OCI-LY1 (cell line): Measurements from ENCODE around the gene ANO6.
"Not testable (repeated sequence)": the region's sequence is repeated elsewhere in the genome, so short reads cannot be mapped to it uniquely, and the experiment has no call there.

ENCODE experiments used
- H2AFZ ChIP-seq: fragments of 200-600 bp; sonication (generic), shearing (Covaris generic); 2 replicates; pipeline ENCODE4 v1.6.0; 2014; ENCODE audit warnings: antibody characterized with exemption, mild to moderate bottlenecking, low read length
- H3F3A ChIP-seq: fragments of 200-600 bp; sonication (generic), shearing (Covaris generic); 2 replicates; pipeline ENCODE4 v1.6.0; 2014; ENCODE audit warnings: mild to moderate bottlenecking, antibody characterized with exemption, low read length, moderate library complexity; ENCODE audit not compliant: insufficient read depth
- H3K27ac ChIP-seq: fragments of 200-600 bp; sonication (generic); 2 replicates; pipeline ENCODE4 v1.5.1; 2014; ENCODE audit warnings: low read length, mixed run types, mild to moderate bottlenecking, low read depth; ENCODE audit not compliant: poor library complexity, severe bottlenecking
- H3K27me3 ChIP-seq: fragments of 200-600 bp; sonication (generic); 2 replicates; pipeline ENCODE4 v1.6.0; 2014; ENCODE audit warnings: antibody characterized with exemption, mild to moderate bottlenecking, low read length, moderate library complexity; ENCODE audit not compliant: insufficient read depth
- H3K36me3 ChIP-seq: fragments of 200-600 bp; sonication (generic); 2 replicates; pipeline ENCODE4 v1.6.1; 2014; ENCODE audit warnings: mild to moderate bottlenecking, antibody characterized with exemption, low read length, moderate library complexity, mixed read lengths; ENCODE audit not compliant: insufficient read depth
- H3K4me1 ChIP-seq: fragments of 200-600 bp; sonication (generic); 2 replicates; pipeline ENCODE4 v1.5.1; 2014; ENCODE audit warnings: mild to moderate bottlenecking, low read length, moderate library complexity; ENCODE audit not compliant: insufficient read depth, severe bottlenecking
- H3K4me2 ChIP-seq: fragments of 200-600 bp; sonication (generic), shearing (Covaris generic); 2 replicates; pipeline ENCODE4 v1.6.1; 2014; ENCODE audit warnings: low read length
- H3K4me3 ChIP-seq: fragments of 200-600 bp; sonication (generic); 2 replicates; pipeline ENCODE4 v1.5.1; 2014; ENCODE audit warnings: low read length, low read depth, mild to moderate bottlenecking, mixed read lengths; ENCODE audit not compliant: poor library complexity, severe bottlenecking
- H3K79me2 ChIP-seq: fragments of 200-600 bp; shearing (Covaris generic); 2 replicates; pipeline ENCODE4 v1.6.1; 2016; ENCODE audit warnings: mixed run types, low read length, mixed read lengths; ENCODE audit not compliant: insufficient read depth
- H3K9ac ChIP-seq: fragments of 200-600 bp; sonication (generic), shearing (Covaris generic); 2 replicates; pipeline ENCODE4 v1.6.1; 2014; ENCODE audit warnings: mild to moderate bottlenecking, low read length, mixed read lengths
- H3K9me2 ChIP-seq: fragments of 200-600 bp; sonication (generic), shearing (Covaris generic); 2 replicates; pipeline ENCODE4 v1.6.1; 2014; ENCODE audit warnings: low read depth, mild to moderate bottlenecking, low read length, mixed read lengths
- H3K9me3 ChIP-seq: fragments of 200-600 bp; shearing (Covaris generic); 2 replicates; pipeline ENCODE4 v1.6.1; 2014; ENCODE audit warnings: low read length, mixed read lengths
- H4K20me1 ChIP-seq: fragments of 200-600 bp; sonication (generic), shearing (Covaris generic); 2 replicates; pipeline ENCODE4 v1.6.0; 2016; ENCODE audit warnings: mild to moderate bottlenecking, low read length; ENCODE audit not compliant: insufficient read depth
- CTCF ChIP-seq: fragments of 200-600 bp; sonication (generic), shearing (Covaris generic); IDR thresholded peaks from 2 replicates; pipeline ENCODE4 v1.5.1; 2017; ENCODE audit warnings: mild to moderate bottlenecking, antibody characterized with exemption, low read length, moderate library complexity, mixed read lengths
- EZH2 ChIP-seq: fragments of 200-600 bp; sonication (generic), shearing (Covaris generic); IDR thresholded peaks from 2 replicates; pipeline ENCODE4 v1.8.0; 2017; ENCODE audit warnings: borderline replicate concordance, mixed run types, mild to moderate bottlenecking, antibody characterized with exemption, low read length, moderate library complexity, mixed read lengths

Gene ANO6

GRCh38 chr12:45234139-45234865 is 18.4 kb downstream of the ANO6 start:
- no peaks in the 10 kb centered on the region for H3K9me3 ChIP-seq
- H3K79me2 ChIP-seq: no peaks in the 10 kb centered on the region
- H4K20me1 ChIP-seq: no peaks in the 10 kb centered on the region
- no peak for TF ChIP-seq EZH2
- no peak for TF ChIP-seq CTCF
- no peak overlapping the region for H3K27ac ChIP-seq
- no peak overlapping the region for H3K4me3 ChIP-seq
- no peaks in the 10 kb centered on the region for H3K36me3 ChIP-seq
- no peaks in the 10 kb centered on the region for H3K4me1 ChIP-seq
- H3K27me3 ChIP-seq: no peaks in the 10 kb centered on the region
- H3K4me2 ChIP-seq: no peak overlapping the region
- H3F3A ChIP-seq: no peaks in the 10 kb centered on the region
- no peak overlapping the region for H3K9ac ChIP-seq
- H3K9me2 ChIP-seq: no peaks in the 10 kb centered on the region
- no peak overlapping the region for H2AFZ ChIP-seq

- no peaks in the 10 kb centered on the region for H3K4me1 ChIP-seq
- no peak overlapping the region for H3K27ac ChIP-seq
- H3K36me3 ChIP-seq: no peaks in the 10 kb centered on the region
- H3K79me2 ChIP-seq: no peaks in the 10 kb centered on the region
- H3K4me2 ChIP-seq: no peak overlapping the region
- H2AFZ ChIP-seq: no peak overlapping the region
- no peaks in the 10 kb centered on the region for H3K27me3 ChIP-seq
- no peaks in the 10 kb centered on the region for H3K9me2 ChIP-seq
- no peaks in the 10 kb centered on the region for H4K20me1 ChIP-seq
- TF ChIP-seq EZH2 (no peak), CTCF (no peak)
- H3F3A ChIP-seq: no peaks in the 10 kb centered on the region
- H3K9me3 ChIP-seq: no peaks in the 10 kb centered on the region
- no peak overlapping the region for H3K9ac ChIP-seq
- H3K4me3 ChIP-seq: no peak overlapping the region
Observed at GRCh38 chr12:45235087-45236025, 19.5 kb downstream of the ANO6 start.

- not testable (repeated sequence) for H3K4me1 ChIP-seq, H3F3A ChIP-seq, H2AFZ ChIP-seq, H3K4me2 ChIP-seq, H3K9me2 ChIP-seq, H3K27ac ChIP-seq, H3K79me2 ChIP-seq, H3K9ac ChIP-seq, H3K36me3 ChIP-seq, H3K9me3 ChIP-seq, H3K4me3 ChIP-seq, H4K20me1 ChIP-seq, H3K27me3 ChIP-seq
Observed at GRCh38 chr12:45236383-45236782, 20.5 kb downstream of the ANO6 start.
